Measurements from ENCODE around the gene ABL2. TPM values are rescaled to one million over a fixed set of nuclear protein-coding genes. Genes with fewer than 3 reads are reported as not detected.

The ABL2 gene
- total RNA-seq, 1 experiment from 2014 or later: 38.3 TPM

GRCh38 chr1:179156026-179156425 lies 73.5 kb downstream of the ABL2 start:
- no TSS peak for BruUV-seq (replicated peaks)
- TF ChIP-seq REST (IDR thresholded peaks at IDR 0.05; ENCODE audit: insufficient read depth in 1 of 2, low read depth in 2 of 2, low read length in 1 of 2): no peak
- no peak for TF ChIP-seq TCF7L2 (IDR thresholded peaks at IDR 0.05; ENCODE audit: low read depth, low read length)
- no peak for TF ChIP-seq SIN3A (IDR thresholded peaks at IDR 0.05; ENCODE audit: borderline replicate concordance, insufficient read depth, low read depth, low read length)
- no peak for TF ChIP-seq CTCF (IDR thresholded peaks at IDR 0.05)
- no peak for TF ChIP-seq POLR2AphosphoS5 (IDR thresholded peaks at IDR 0.05; ENCODE audit: low read depth, low read length)
- ChIA-PET CTCF (no interaction called here), POLR2A (no interaction called here)
- Histone ChIP-seq H3K9me3 (ENCODE audit: control insufficient read depth, insufficient read depth, low read depth, low read length) (no peaks in the 10 kb centered on the region), H3K27ac (ENCODE audit: low read length) (no peak overlapping the region), H3K27me3 (ENCODE audit: control insufficient read depth, insufficient read depth, low read length) (no peaks in the 10 kb centered on the region), H3K36me3 (ENCODE audit: control insufficient read depth, insufficient read depth, low read length) (no peaks in the 10 kb centered on the region), H3K4me1 (ENCODE audit: control insufficient read depth, insufficient read depth, low read length) (no peaks in the 10 kb centered on the region), H3K4me3 (ENCODE audit: low read depth in 2 of 2, low read length in 2 of 2) (no peak overlapping the region)
- no peak for DNase-seq (ENCODE audit: low read depth, low spot score)
- ATAC-seq: no peak
- intact Hi-C loops (cut with micrococcal nuclease; ENCODE audit: unreplicated experiment) (no loop called here), in situ Hi-C loops (cut with HindIII; ENCODE audit: low pct_unique_long_range_greater_than_20kb, low sequenced_read_pairs) (no loop called here)

GRCh38 chr1:179155615-179156014 lies 73.9 kb downstream of the ABL2 start:
- Histone ChIP-seq H3K27ac (ENCODE audit: low read length) (no peak overlapping the region), H3K9me3 (ENCODE audit: control insufficient read depth, insufficient read depth, low read depth, low read length) (no peaks in the 10 kb centered on the region), H3K4me3 (ENCODE audit: low read depth in 2 of 2, low read length in 2 of 2) (no peak overlapping the region), H3K4me1 (ENCODE audit: control insufficient read depth, insufficient read depth, low read length) (no peaks in the 10 kb centered on the region), H3K27me3 (ENCODE audit: control insufficient read depth, insufficient read depth, low read length) (no peaks in the 10 kb centered on the region), H3K36me3 (ENCODE audit: control insufficient read depth, insufficient read depth, low read length) (no peaks in the 10 kb centered on the region)
- ChIA-PET POLR2A (no interaction called here), CTCF (no interaction called here)
- in situ Hi-C loops (cut with HindIII; ENCODE audit: low pct_unique_long_range_greater_than_20kb, low sequenced_read_pairs): no loop called here
- ATAC-seq (no peak), DNase-seq (ENCODE audit: low read depth, low spot score) (no peak)
- intact Hi-C loops (cut with micrococcal nuclease; ENCODE audit: unreplicated experiment): no loop called here
- TF ChIP-seq POLR2AphosphoS5 (IDR thresholded peaks at IDR 0.05; ENCODE audit: low read depth, low read length): no peak
- TF ChIP-seq SIN3A (IDR thresholded peaks at IDR 0.05; ENCODE audit: borderline replicate concordance, insufficient read depth, low read depth, low read length): no peak
- no peak for TF ChIP-seq REST (IDR thresholded peaks at IDR 0.05; ENCODE audit: insufficient read depth in 1 of 2, low read depth in 2 of 2, low read length in 1 of 2)
- no peak for TF ChIP-seq CTCF (IDR thresholded peaks at IDR 0.05)
- no TSS peak for BruUV-seq (replicated peaks)

Measured in Panc1 (cell line).